HG03442 (cell line): ENCODE data around the gene PDLIM5.
"Not testable (repeated sequence)": the region's sequence is repeated elsewhere in the genome, so short reads cannot be mapped to it uniquely, and the experiment has no call there.

Experiments
- ATAC-seq: cut with Tn5 transposase; IDR thresholded peaks from one replicate; pipeline ENCODE4 v1.9.1; 2021; ENCODE audit warnings: mild to moderate bottlenecking, moderate library complexity; ENCODE audit not compliant: unreplicated experiment

The PDLIM5 gene

DNA sequence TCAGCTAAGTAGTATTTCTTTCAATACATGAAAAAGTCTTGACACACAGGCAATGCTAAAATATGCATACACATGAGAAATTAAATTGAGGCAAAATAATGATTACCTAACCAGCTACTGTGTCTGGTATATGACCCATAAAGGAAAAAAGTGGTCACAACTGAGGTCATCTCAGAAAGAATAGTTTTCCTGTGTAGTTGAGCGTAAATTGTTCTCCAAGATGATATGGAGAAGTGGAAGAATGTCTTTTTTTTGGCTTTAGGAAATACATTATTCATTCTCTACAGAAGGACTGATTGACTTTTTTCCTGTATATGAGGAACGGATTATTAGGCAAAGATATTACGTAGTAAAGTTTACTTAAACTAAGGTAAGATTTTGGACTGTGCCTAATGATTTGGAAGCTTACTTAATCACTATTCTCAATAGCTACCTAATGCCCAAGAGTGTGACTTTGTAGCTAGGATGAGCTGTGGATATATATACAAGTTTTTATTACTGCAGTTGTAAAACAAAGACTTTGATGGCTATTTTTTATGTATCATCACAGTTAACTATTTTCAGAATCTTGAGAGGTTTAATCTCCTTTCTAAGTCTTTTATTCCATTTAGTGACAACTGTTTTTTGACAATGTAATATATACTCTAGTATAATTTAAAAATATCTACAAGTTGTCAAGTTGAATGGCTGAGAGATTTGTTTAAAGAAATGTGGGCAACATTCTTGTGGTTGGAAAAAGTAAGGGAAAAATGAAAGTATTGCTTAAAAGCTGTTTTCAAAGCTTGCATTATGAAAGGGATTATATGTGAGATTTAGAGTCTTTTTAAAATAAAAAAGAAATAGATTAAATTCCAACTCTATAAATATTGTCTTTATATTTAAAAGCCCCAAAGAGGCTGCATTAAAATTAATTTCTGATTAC lies 100.2 kb downstream of the PDLIM5 start:
- ATAC-seq = no peak

GRCh38 chr4:94556047-94556446 lies 104.3 kb downstream of the PDLIM5 start:
- ATAC-seq = not testable (repeated sequence)

- ATAC-seq = not testable (repeated sequence)
These were observed 105.9 kb downstream of the PDLIM5 start for GRCh38 chr4:94557632-94558031.

GRCh38 chr4:94558392-94558904 lies 106.7 kb downstream of the PDLIM5 start:
- no peak for ATAC-seq

- ATAC-seq = no peak
These were observed 107.6 kb downstream of the PDLIM5 start for GRCh38 chr4:94559351-94559806.

DNA sequence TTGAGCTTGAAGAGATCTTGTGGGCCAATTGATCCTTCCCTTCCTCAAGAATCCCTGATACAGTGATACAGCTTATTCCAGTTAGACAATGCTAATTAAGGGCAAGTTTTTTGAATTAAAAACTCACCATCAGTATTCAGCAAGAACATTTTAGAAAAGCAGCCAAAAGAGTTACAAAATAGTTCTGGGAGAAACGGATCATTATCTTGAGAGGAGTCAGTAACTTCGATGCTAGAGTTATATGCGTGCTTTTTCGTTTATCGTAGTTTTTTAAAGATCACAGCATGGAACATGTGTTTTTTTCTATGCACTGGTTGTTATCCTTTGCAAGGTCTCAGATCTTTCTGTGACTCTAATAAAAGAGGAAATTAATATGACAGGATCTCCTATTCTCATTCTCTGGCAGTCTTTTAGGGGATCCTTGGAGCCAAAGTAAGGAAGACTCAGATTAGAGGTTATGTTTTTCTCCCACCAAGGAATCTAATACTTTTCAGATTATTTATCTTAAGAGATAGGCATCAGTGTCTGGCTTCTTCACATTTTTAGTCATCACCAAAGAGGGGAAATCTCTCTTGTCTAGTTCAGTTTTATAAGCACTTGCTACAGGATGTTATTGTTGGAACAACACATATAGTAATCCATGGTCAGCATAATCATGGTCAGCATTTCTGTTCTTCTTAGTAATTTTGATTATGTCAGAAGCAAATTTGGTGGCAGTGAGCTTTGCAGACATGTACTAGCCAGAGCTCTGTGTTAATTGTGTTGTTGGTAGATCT lies 109.7 kb downstream of the PDLIM5 start:
- ATAC-seq = no peak

GRCh38 chr4:94562285-94562684 lies 110.5 kb downstream of the PDLIM5 start:
- ATAC-seq = no peak

DNA sequence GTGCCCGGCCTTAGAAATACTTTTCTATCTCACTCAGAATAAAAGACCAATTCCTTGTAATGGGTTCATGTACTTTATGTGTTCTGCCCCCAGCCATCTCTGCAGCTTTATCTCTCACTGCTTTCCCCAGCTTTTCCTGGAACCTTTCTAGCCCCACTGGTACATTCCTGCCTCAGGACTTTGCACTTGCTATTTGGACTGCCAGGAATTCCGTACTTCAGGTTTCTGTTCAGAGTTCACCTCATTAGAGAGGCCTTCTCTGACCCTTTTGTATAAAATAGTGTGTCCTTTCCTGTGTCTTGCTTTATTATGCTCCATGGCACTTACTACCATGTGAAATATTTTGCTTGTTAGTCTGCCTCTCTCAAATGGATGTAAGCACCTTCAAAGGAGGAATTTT lies 112.5 kb downstream of the PDLIM5 start:
- ATAC-seq = no peak

DNA sequence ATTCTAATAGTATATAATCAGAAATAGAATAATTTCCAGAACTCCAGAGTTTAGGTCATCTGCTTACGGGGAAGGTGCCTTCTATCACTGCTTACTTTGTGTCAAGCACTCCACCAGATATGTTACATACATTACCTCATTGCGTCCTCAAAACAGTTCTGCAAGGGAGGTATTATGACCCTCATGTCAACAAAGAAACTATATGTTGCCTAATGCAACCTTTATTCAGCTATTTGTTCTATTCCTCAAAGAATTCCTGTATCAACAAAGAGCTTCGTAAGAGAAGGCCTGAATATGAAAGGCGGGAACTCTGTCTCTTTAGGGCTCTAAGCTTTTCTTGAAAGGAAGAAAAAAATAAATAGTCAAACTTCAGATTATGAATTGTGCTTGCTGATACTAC lies 114.7 kb downstream of the PDLIM5 start:
- ATAC-seq = no peak

GRCh38 chr4:94567811-94568210 lies 116.1 kb downstream of the PDLIM5 start:
- ATAC-seq = peak; percentile 79

DNA sequence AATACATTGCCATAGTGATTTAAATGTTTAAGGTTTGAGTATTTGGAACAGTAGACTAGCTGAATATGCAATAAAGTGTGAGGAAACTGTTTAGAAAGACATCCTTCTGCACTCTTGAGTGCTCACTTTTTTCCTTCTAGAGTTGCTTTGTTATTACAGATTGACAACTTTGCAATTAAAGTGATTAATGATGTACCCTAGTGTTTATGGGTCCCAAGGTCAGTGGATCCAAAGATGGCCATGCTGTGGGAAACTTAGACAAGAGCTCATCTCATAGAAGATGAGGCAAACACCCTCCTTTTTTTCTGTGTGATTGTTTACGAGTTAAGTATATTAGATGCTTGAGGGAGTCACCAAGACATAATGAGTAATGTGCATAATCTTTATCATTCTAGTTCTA lies 118.8 kb downstream of the PDLIM5 start:
- ATAC-seq = no peak

- ATAC-seq = no peak
These were observed 119.6 kb downstream of the PDLIM5 start for GRCh38 chr4:94571298-94571697.

- ATAC-seq = no peak
These were observed 120.0 kb downstream of the PDLIM5 start for GRCh38 chr4:94571715-94572114.

DNA sequence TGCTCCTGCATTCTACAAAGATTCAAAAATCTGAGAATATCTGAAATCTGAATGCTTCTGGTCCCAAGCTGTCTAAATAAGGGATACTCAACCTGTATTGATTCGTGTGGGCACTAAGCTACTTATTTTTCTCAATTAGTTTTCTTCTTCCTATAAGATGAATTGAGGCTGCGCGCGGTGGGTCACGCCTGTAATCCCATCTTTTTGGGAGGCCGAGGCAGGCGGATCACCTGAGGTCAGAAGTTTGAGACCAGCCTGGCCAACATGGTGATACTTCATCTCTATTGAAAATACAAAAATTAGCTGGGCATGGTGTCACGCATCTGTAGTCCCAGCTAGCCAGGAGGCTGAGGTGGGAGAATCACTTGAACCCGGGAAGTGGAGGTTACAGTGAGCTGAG lies 122.3 kb downstream of the PDLIM5 start:
- ATAC-seq = no peak

DNA sequence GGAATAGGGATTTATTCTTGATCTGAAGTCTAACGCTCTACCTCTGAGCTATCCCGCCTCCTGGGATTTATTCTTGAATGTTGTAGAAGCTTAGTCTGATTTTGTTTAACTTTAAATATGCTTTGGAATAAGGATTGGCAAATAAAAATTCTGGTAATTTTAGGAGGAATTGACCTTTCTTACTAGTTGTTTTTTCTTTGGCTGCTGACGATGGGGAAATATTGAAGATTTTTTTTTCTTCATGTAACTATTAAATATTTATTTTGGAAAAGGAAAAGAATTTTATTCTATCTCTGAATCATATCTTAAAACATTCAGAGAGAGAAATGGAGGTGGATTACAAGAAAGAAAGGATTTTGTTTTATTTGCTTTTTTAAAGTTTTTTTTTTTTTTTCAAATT lies 122.9 kb downstream of the PDLIM5 start:
- no peak for ATAC-seq

- no peak for ATAC-seq
These were observed 123.9 kb downstream of the PDLIM5 start for GRCh38 chr4:94575652-94576051.

- ATAC-seq = no peak
These were observed 124.5 kb downstream of the PDLIM5 start for GRCh38 chr4:94576210-94576609.

DNA sequence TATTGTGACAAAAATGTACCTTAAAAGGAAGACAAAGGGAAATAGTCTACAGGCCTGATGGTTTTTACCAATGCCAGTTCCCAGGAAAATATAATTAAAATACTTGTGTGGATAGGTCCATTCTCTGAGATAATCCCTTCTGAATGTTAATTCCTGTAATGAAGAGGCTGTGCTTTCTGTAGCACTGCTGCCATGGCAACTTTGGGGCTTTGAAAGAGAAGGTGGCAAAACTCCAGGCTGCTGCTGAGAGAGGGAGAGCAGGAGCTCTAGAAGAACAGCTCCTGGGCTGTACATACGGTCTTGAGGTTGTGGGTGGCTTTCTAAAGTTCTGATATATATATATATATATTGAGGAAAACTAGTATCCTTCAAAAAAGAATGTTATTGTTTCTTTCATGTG lies 125.4 kb downstream of the PDLIM5 start:
- ATAC-seq = no peak

DNA sequence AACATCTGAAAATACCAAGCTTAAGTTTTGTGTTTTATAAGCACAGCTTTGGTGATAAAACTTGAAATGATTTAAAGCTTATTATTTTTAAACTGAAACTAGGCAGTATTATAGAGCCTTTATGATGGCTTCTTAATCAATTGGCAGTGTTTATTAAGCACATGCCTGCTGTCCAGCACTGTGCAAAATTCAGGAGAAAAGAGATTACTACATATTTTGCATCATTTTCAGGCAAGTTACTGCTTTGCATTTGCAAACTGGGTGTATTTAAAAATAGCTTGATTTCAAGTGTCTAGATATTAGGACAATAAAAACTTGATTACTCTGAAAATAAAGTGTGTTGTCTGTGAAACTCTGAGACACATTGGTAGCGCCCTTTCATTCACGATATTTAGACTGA lies 126.5 kb downstream of the PDLIM5 start:
- no peak for ATAC-seq

DNA sequence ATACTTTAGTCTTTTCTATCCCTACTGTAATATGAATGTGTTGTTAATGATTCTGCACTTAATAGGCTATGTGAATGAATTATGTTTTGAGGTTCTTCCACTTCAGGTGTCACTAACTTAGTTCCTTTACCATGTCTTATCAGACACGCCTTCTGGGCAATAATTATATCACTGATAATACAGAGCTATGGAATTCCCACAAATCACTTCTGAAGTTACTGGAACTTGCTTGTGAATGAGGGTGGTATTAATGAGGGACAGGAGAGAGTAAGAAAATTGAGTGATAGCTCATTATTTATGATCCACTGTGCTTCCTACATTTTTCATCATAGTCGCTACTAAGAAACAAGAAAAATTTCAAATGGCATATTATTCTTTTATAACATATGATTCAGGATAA lies 130.0 kb downstream of the PDLIM5 start:
- ATAC-seq = no peak

GRCh38 chr4:94582517-94582916 lies 130.8 kb downstream of the PDLIM5 start:
- ATAC-seq = no peak
